ENCODE data around the gene FSHR.

DNA sequence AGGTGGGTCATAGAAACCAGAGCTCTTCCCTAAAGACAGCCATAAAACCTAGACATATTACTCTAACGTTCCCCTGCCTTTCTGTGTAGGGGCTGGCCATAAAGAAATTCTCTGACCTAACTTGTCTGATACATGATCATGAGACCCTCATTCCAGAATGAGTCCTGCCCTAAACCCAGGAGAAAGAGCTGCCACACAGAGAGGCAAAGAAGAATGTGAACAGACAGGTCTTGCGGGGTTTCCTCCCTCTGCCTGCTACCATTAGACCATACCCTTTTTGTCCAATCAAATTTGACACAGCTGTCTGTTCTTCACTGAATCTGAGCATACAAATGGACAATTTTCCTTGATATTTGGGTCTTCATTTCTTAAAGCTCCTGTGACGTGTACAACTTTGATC is 200.0 kb downstream of the FSHR start:
- TF ChIP-seq, protein P1, sequence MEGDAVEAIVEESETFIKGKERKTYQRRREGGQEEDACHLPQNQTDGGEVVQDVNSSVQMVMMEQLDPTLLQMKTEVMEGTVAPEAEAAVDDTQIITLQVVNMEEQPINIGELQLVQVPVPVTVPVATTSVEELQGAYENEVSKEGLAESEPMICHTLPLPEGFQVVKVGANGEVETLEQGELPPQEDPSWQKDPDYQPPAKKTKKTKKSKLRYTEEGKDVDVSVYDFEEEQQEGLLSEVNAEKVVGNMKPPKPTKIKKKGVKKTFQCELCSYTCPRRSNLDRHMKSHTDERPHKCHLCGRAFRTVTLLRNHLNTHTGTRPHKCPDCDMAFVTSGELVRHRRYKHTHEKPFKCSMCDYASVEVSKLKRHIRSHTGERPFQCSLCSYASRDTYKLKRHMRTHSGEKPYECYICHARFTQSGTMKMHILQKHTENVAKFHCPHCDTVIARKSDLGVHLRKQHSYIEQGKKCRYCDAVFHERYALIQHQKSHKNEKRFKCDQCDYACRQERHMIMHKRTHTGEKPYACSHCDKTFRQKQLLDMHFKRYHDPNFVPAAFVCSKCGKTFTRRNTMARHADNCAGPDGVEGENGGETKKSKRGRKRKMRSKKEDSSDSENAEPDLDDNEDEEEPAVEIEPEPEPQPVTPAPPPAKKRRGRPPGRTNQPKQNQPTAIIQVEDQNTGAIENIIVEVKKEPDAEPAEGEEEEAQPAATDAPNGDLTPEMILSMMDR (IDR thresholded peaks at IDR 0.05; ENCODE audit: low read length), result no peak
- no peak for TF ChIP-seq EZH2 (IDR thresholded peaks at IDR 0.05; ENCODE audit: borderline replicate concordance, low read length)
